HK-2 (cell line): ENCODE data around the gene PACSIN3.

Experiments
- DNase-seq: peaks from one replicate; pipeline ENCODE4 v3.0.0-alpha.2; 2018; ENCODE audit not compliant: unreplicated experiment

The PACSIN3 gene

GRCh38 chr11:47176328-47177228, 9.7 kb downstream of the PACSIN3 start, which contains the start of gene ARFGAP2:
Gene ARFGAP2 (minus strand): TSS chr11:47176879. CDS start chr11:47176853, 26 bp downstream.
- peak; percentile 89 for DNase-seq

GRCh38 chr11:47175746-47176327, 10.4 kb downstream of the PACSIN3 start:
- no peak for DNase-seq

GRCh38 chr11:47172740-47173336, 13.4 kb downstream of the PACSIN3 start:
- no peak for DNase-seq

GRCh38 chr11:47171856-47172255, 14.4 kb downstream of the PACSIN3 start:
- no peak for DNase-seq

GRCh38 chr11:47171061-47171838, 15.0 kb downstream of the PACSIN3 start:
- no peak for DNase-seq

GRCh38 chr11:47166368-47166767, 19.9 kb downstream of the PACSIN3 start:
- no peak for DNase-seq

- no peak for DNase-seq
These were observed 20.9 kb downstream of the PACSIN3 start for GRCh38 chr11:47165253-47165840.

GRCh38 chr11:47164321-47164720, 21.9 kb downstream of the PACSIN3 start:
- DNase-seq: no peak

GRCh38 chr11:47163898-47164297, 22.3 kb downstream of the PACSIN3 start:
- DNase-seq: no peak

GRCh38 chr11:47163193-47163592, 23.0 kb downstream of the PACSIN3 start:
- no peak for DNase-seq

GRCh38 chr11:47162426-47162825, 23.8 kb downstream of the PACSIN3 start:
- DNase-seq: no peak

GRCh38 chr11:47161890-47162289, 24.3 kb downstream of the PACSIN3 start:
- no peak for DNase-seq

GRCh38 chr11:47161134-47161854, 24.9 kb downstream of the PACSIN3 start:
- DNase-seq: peak; percentile 55

- no peak for DNase-seq
These were observed 25.5 kb downstream of the PACSIN3 start for GRCh38 chr11:47160753-47161133.

- no peak for DNase-seq
These were observed 28.0 kb downstream of the PACSIN3 start for GRCh38 chr11:47158242-47158641.

- no peak for DNase-seq
These were observed 28.4 kb downstream of the PACSIN3 start for GRCh38 chr11:47157805-47158204.

GRCh38 chr11:47156951-47157350, 29.3 kb downstream of the PACSIN3 start:
- no peak for DNase-seq

- no peak for DNase-seq
These were observed 29.9 kb downstream of the PACSIN3 start for GRCh38 chr11:47156333-47156732.

- no peak for DNase-seq
These were observed 30.4 kb downstream of the PACSIN3 start for GRCh38 chr11:47155879-47156278.

GRCh38 chr11:47154616-47155570, 31.3 kb downstream of the PACSIN3 start:
- DNase-seq: no peak
